Left lung (tissue), 10 donors: Measurements from ENCODE around the gene MRPS27. TPM values are rescaled to one million over a fixed set of nuclear protein-coding genes. Genes with fewer than 3 reads are reported as not detected.

Experiments
- ATAC-seq: fragments of 200-7000 bp; cut with Tn5 transposase; one replicate; pipeline ENCODE4 v1.9.1; 2020; ENCODE audit warnings: moderate library complexity
- DNase-seq, 4 donors: peaks; one replicate each; pipeline ENCODE4 v3.0.0-alpha.2; 2013 to 2020
- H3K27ac ChIP-seq, 2 donors: fragments of 200-600 bp; sonication (generic) in 1 of 2; one replicate each; pipeline versions ENCODE4 v1.5.0 to v1.8.0; 2020 to 2021
- H3K27me3 ChIP-seq, 2 donors: fragments of 200-600 bp; sonication (generic) in 1 of 2; one replicate each; pipeline versions ENCODE4 v1.5.0 to v1.8.0; 2020 to 2021
- H3K36me3 ChIP-seq, 2 donors: fragments of 200-600 bp; sonication (generic) in 1 of 2; one replicate each; pipeline versions ENCODE4 v1.5.0 to v1.8.0; 2020 to 2021
- H3K4me1 ChIP-seq, 2 donors: fragments of 200-600 bp; one replicate each; pipeline ENCODE4 v1.8.0; 2021
- H3K4me3 ChIP-seq, 2 donors: fragments of 200-600 bp; sonication (generic) in 1 of 2; one replicate each; pipeline versions ENCODE4 v1.5.0 to v1.8.0; 2020 to 2021; ENCODE audit warnings: mild to moderate bottlenecking in 1 of 2
- H3K9me3 ChIP-seq, 2 donors: fragments of 200-600 bp; sonication (generic) in 1 of 2; one replicate each; pipeline versions ENCODE4 v1.5.0 to v1.8.0; 2020 to 2021
- CTCF ChIP-seq, 2 donors: fragments of 200-600 bp; sonication (generic) in 1 of 2; IDR thresholded peaks; one replicate each; pipeline versions ENCODE4 v1.5.0 to v1.8.0; 2021; ENCODE audit warnings: antibody characterized with exemption in 2 of 2
- intact Hi-C, 2 donors: fragments of 100-400 bp; cut with DNase I; formaldehyde crosslinking; loops; one replicate each; pipeline versions ENCODE4 v1.11.2 to v1.14.2; 2022
- polyA plus RNA-seq, 6 donors: library from polyadenylated mRNA; unstranded; fragments of 120-200 nt; gene quantifications; one replicate each; pipeline ENCODE4 v1.2.1, GENCODE V29; 2013; ENCODE audit not compliant: insufficient read length in 6 of 6
- total RNA-seq, 2 donors: library from RNA; stranded (reverse); fragmentation: NEBNext Ultra II Directional; extraction: Animal tissue kit (Norgen Biotek cat#: 25700); gene quantifications; one replicate each; pipeline ENCODE4 v1.2.1, GENCODE V29; 2021
- donor health status: DM: no; HTN: yes; CAD: no.
- donor health status: DM: no; HTN: no; CAD: no.

The MRPS27 gene
- total and polyA plus RNA-seq, 8 donors = 44.1 to 79.8 (median 65.4) TPM

- no peaks in the 10 kb centered on the region for H3K4me1 ChIP-seq
- ATAC-seq (no peak), DNase-seq (no peak)
- TF ChIP-seq CTCF (IDR thresholded peaks at IDR 0.05) = no peak
- H3K27ac ChIP-seq = no peak overlapping the region
- H3K9me3 ChIP-seq = no peaks in the 10 kb centered on the region
- no peak overlapping the region for H3K4me3 ChIP-seq
- intact Hi-C loops = no loop called here
- no peaks in the 10 kb centered on the region for H3K27me3 ChIP-seq
- no peaks in the 10 kb centered on the region for H3K36me3 ChIP-seq
These were observed 111.6 kb downstream of the MRPS27 start for GRCh38 chr5:72208324-72208926.

- TF ChIP-seq CTCF (IDR thresholded peaks at IDR 0.05) = no peak
- Histone ChIP-seq H3K4me3 (no peak overlapping the region), H3K27me3 (no peaks in the 10 kb centered on the region), H3K36me3 (no peaks in the 10 kb centered on the region), H3K27ac (no peak overlapping the region), H3K9me3 (no peaks in the 10 kb centered on the region), H3K4me1 (no peaks in the 10 kb centered on the region)
- DNase-seq (no peak), ATAC-seq (no peak)
- intact Hi-C loops = no loop called here
These were observed 113.0 kb downstream of the MRPS27 start for GRCh38 chr5:72206994-72207393.

- intact Hi-C loops = no loop called here
- H3K27ac ChIP-seq = no peak overlapping the region
- no peaks in the 10 kb centered on the region for H3K4me1 ChIP-seq
- H3K36me3 ChIP-seq = no peaks in the 10 kb centered on the region
- no peaks in the 10 kb centered on the region for H3K9me3 ChIP-seq
- no peak for TF ChIP-seq CTCF (IDR thresholded peaks at IDR 0.05)
- no peak for ATAC-seq
- no peaks in the 10 kb centered on the region for H3K27me3 ChIP-seq
- H3K4me3 ChIP-seq = no peak overlapping the region
- DNase-seq = no peak
These were observed 113.9 kb downstream of the MRPS27 start for GRCh38 chr5:72206160-72206559.

GRCh38 chr5:72205431-72206009 lies 114.5 kb downstream of the MRPS27 start:
- H3K4me1 ChIP-seq = no peaks in the 10 kb centered on the region
- DNase-seq (no peak), ATAC-seq (no peak)
- H3K4me3 ChIP-seq = no peak overlapping the region
- no peak for TF ChIP-seq CTCF (IDR thresholded peaks at IDR 0.05)
- intact Hi-C loops = no loop called here
- no peaks in the 10 kb centered on the region for H3K9me3 ChIP-seq
- H3K27me3 ChIP-seq = no peaks in the 10 kb centered on the region
- no peaks in the 10 kb centered on the region for H3K36me3 ChIP-seq
- no peak overlapping the region for H3K27ac ChIP-seq

- DNase-seq = no peak
- Histone ChIP-seq H3K4me3 (no peak overlapping the region), H3K9me3 (no peaks in the 10 kb centered on the region), H3K4me1 (no peaks in the 10 kb centered on the region), H3K27ac (no peak overlapping the region), H3K27me3 (no peaks in the 10 kb centered on the region), H3K36me3 (no peaks in the 10 kb centered on the region)
- ATAC-seq = no peak
- intact Hi-C loops = no loop called here
- TF ChIP-seq CTCF (IDR thresholded peaks at IDR 0.05) = no peak
These were observed 115.1 kb downstream of the MRPS27 start for GRCh38 chr5:72204946-72205345.
